ENCODE results near the gene PHIP. TPM values are rescaled to one million over a fixed set of nuclear protein-coding genes. Genes with fewer than 3 reads are reported as not detected.

The PHIP gene
- total RNA-seq, 1 donor from 2014 or later: 14.9 TPM

GRCh38 chr6:79070206-79070825 is 7.7 kb downstream of the PHIP start:
- H3K36me3 ChIP-seq: no peaks in the 10 kb centered on the region
- H3K9me3 ChIP-seq: no peaks in the 10 kb centered on the region
- no peaks in the 10 kb centered on the region for H3K27me3 ChIP-seq
- DNase-seq (ENCODE audit: low spot score in 2 of 2): no peak
- peaks cover 0 to 37% of the 10 kb centered on the region in 2 donors for H3K4me1 ChIP-seq
- intact Hi-C loops (cut with DNase I): no loop called here
- TF ChIP-seq CTCF (IDR thresholded peaks at IDR 0.05): no peak
- peak overlapping the region in 1 of 2 donors; percentile 44 for H3K4me3 ChIP-seq
- no peak overlapping the region for H3K27ac ChIP-seq

DNA sequence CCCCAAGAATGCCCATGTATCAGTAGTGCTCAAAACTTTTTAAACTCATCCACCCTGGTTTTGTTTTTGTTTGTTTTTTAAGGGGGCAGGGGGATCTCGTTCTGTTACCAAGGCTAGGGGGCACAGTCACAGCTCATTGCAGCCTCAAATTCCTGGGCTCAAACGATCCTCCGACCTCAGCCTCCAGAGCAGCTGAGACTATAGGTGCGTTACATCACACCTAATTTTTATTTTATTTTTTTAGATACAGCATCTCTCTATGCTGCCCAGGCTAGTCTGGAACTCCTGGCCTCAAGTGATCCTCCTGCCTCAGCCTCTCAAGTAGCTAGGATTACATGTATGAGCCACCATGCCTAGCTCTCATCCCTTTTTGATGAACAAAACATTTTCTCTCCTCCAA is 11.2 kb downstream of the PHIP start:
- DNase-seq (ENCODE audit: low spot score in 2 of 2): no peak
- intact Hi-C loops (cut with DNase I): no loop called here
- H3K27me3 ChIP-seq: no peaks in the 10 kb centered on the region
- TF ChIP-seq CTCF (IDR thresholded peaks at IDR 0.05): no peak
- peaks cover 0 to 26% of the 10 kb centered on the region in 2 donors for H3K4me1 ChIP-seq
- no peaks in the 10 kb centered on the region for H3K36me3 ChIP-seq
- H3K9me3 ChIP-seq: no peaks in the 10 kb centered on the region
- no peak overlapping the region for H3K27ac ChIP-seq
- H3K4me3 ChIP-seq: no peak overlapping the region

- Histone ChIP-seq H3K27me3 (no peaks in the 10 kb centered on the region), H3K4me3 (no peak overlapping the region), H3K27ac (no peak overlapping the region), H3K9me3 (no peaks in the 10 kb centered on the region), H3K4me1 (peaks cover 0 to 23% of the 10 kb centered on the region in 2 donors), H3K36me3 (no peaks in the 10 kb centered on the region)
- DNase-seq (ENCODE audit: low spot score in 2 of 2): no peak
- intact Hi-C loops (cut with DNase I): no loop called here
- no peak for TF ChIP-seq CTCF (IDR thresholded peaks at IDR 0.05)
Measured at GRCh38 chr6:79066330-79066729, 11.7 kb downstream of the PHIP start.

DNA sequence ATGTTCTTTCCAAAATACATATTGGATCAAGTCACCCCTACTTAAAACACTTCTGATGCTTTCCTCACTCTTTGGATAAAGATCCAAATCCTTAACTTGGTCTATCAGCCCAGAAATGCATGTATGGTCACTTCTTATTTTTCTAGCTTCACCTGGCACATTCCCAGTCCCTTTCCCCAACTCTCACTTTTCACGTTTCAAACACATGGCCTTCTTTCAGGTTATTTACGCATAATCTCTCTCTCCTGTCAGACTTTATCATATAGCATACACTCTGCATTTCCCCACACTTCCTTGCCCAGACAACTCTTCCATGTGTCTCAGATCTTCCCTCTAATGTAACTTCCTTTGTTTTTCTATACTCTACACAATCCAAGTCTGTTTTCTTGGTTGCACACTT is 12.8 kb downstream of the PHIP start:
- H3K4me1 ChIP-seq: peaks cover 0 to 14% of the 10 kb centered on the region in 2 donors
- no peak overlapping the region for H3K4me3 ChIP-seq
- H3K9me3 ChIP-seq: no peaks in the 10 kb centered on the region
- peaks cover 4% of the 10 kb centered on the region in 2 donors for H3K36me3 ChIP-seq
- intact Hi-C loops (cut with DNase I): no loop called here
- no peak for TF ChIP-seq CTCF (IDR thresholded peaks at IDR 0.05)
- DNase-seq (ENCODE audit: low spot score in 2 of 2): no peak
- no peak overlapping the region for H3K27ac ChIP-seq
- H3K27me3 ChIP-seq: no peaks in the 10 kb centered on the region

- no peak for TF ChIP-seq CTCF (IDR thresholded peaks at IDR 0.05)
- H3K9me3 ChIP-seq: no peaks in the 10 kb centered on the region
- intact Hi-C loops (cut with DNase I): no loop called here
Measured at GRCh38 chr6:79064635-79065034, 13.4 kb downstream of the PHIP start.

GRCh38 chr6:79062708-79063107 is 15.3 kb downstream of the PHIP start:
- TF ChIP-seq CTCF (IDR thresholded peaks at IDR 0.05): no peak
- Histone ChIP-seq H3K36me3 (peaks cover 12 to 27% of the 10 kb centered on the region in 2 donors), H3K27ac (no peak overlapping the region), H3K27me3 (no peaks in the 10 kb centered on the region), H3K4me1 (peaks cover 0 to 11% of the 10 kb centered on the region in 2 donors), H3K9me3 (no peaks in the 10 kb centered on the region), H3K4me3 (no peak overlapping the region)
- no peak for DNase-seq (ENCODE audit: low spot score in 2 of 2)
- intact Hi-C loops (cut with DNase I): no loop called here

More at GRCh38 chr6:79064635-79065034, 13.4 kb downstream of the PHIP start:
- no peak for DNase-seq (ENCODE audit: low spot score in 2 of 2)
- H3K36me3 ChIP-seq: peaks cover 7 to 10% of the 10 kb centered on the region in 2 donors
- peaks cover 0 to 14% of the 10 kb centered on the region in 2 donors for H3K4me1 ChIP-seq
- no peak overlapping the region for H3K27ac ChIP-seq
- no peaks in the 10 kb centered on the region for H3K27me3 ChIP-seq
- H3K4me3 ChIP-seq: no peak overlapping the region
